HG03520 (cell line): ENCODE results near the gene NDUFAB1.
"Not testable (repeated sequence)": the region's sequence is repeated elsewhere in the genome, so short reads cannot be mapped to it uniquely, and the experiment has no call there.

Experiments
- ATAC-seq: cut with Tn5 transposase; IDR thresholded peaks from one replicate; pipeline ENCODE4 v1.9.1; 2021; ENCODE audit warnings: mild to moderate bottlenecking, moderate library complexity; ENCODE audit not compliant: unreplicated experiment

NDUFAB1 gene

DNA sequence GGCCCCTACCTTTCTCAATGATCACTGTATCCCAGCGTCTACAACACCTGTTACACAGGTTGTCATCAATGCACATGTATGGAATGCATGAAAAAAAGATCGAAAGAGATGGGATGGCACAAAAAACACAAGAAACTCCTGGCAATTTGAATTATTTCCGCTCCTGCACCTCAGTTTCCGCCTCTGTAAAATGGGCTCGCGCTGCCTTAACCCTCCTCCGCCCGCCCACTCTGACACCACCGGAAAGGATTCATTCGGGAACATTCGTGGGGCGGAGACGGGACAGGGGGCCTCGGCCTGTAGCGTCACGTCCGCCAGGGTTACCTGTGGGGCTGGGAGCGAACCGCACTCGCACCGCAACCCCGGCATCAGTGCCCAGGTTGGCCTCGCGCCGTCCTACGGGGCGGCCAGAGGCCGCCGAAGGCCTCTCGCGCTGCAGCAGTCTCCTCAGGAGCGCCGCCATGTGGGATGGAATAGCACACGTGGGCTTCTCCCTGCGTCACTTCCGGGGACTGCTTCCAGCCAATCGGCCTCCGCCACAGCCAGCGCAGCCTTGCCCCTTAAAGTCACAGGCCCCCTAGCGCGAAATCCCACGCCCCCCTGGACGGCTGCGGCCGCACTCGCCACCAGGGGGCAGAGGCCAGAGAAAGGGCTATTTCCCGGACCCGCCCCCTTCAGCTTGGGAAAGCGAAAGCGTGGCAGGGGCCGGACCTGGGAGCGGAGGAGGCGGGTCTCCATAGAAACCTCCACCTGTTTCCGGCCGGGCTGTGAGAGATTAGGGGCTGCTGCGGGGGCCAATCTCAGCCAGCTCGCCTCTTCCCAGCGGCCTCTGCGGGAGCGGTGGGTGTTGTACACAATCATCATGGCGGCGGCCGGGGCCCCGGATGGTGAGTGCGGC, 39.0 kb downstream of the NDUFAB1 start, which contains the start of the genes EARS2 and UBFD1:
Gene EARS2 (minus strand): TSS at position 470 of the 898 bp plus-strand sequence. CDS start 7 bp downstream, at position 463.
Gene UBFD1 (plus strand): TSS at position 847 of the 898 bp plus-strand sequence. CDS start 16 bp downstream, at position 863.
- peak; percentile 85 for ATAC-seq

DNA sequence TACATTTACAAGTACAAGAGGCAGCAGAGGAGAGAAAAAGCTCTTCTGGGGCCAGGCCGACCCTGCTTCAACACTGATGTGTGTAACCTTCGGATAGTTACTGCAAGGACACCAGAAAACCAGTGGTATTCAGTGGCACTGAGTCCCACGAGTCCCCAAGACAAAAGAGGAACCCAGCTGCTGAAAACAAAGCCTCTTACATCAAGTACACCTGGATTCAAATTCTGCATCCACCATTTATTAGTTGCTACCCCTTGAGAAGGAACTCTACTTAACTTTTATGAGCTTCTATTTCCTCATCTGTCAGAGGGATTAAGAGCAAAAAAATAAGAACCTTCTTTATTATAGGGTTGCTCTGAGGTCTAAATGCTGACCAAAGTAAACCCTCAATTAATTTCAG, 41.6 kb downstream of the NDUFAB1 start:
- ATAC-seq = no peak

- no peak for ATAC-seq
Observed at GRCh38 chr16:23552161-23552560, 44.0 kb downstream of the NDUFAB1 start.

DNA sequence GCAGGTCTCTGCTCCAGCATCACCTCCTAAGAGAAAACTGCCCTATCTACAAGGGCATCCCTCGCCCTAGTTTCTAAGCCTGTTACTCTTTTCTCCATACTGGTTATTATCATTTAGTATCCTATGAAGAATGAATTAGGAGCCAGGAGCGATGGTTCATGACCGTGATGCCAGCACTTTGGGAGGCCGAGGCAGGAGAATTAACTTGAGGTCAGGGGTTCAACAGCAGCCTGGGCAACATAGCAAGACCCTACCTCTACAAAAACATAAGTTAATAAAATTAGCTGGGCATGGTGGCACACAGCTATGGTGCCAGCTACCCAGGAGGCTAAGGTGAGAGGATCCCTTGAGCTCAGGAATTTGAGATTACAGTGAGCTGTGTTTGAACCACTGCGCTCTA, 46.2 kb downstream of the NDUFAB1 start:
- no peak for ATAC-seq

DNA sequence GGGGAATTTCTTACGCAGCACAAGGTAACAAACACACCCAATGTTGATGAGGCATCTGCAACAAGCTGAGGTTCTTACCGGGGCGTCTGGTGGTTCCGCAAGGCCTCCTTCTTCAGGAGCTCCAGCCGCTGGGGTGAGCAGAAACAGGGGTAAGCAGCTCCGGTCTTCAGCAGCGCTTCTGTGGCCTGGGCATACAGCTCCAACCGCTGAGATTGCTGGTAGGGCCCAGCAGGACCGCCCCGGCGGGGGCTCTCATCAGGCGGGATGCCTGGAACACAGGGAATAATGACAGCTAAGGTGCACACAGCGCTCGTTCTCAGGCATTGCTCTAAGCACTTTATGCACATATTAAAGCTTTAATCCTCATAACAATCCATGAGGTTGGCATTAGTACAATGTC, 51.7 kb downstream of the NDUFAB1 start:
- ATAC-seq = no peak

DNA sequence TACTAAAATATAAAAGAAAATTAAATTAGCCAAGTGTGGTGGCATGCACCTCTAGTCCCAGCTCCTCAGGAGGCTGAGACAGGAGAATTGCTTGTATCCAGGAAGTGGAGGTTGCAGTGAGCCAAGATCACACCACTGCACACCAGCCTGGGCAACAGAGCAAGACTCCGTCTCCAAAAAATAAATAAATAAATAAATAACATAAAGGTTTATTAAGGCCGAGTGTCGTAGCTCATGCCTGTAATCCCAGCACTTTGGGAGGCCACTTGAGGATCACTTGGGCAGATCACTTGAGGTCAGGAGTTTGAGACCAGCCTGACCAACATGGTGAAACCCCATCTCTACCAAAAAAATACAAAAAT, 55.3 kb downstream of the NDUFAB1 start:
- ATAC-seq = not testable (repeated sequence)

- ATAC-seq = no peak
Observed at GRCh38 chr16:23539984-23540816, 55.9 kb downstream of the NDUFAB1 start.

GRCh38 chr16:23538919-23539278, 57.2 kb downstream of the NDUFAB1 start:
- no peak for ATAC-seq

GRCh38 chr16:23537390-23537789, 58.7 kb downstream of the NDUFAB1 start:
- ATAC-seq = no peak

- ATAC-seq = no peak
Observed at GRCh38 chr16:23535901-23536300, 60.2 kb downstream of the NDUFAB1 start.

- ATAC-seq = no peak
Observed at GRCh38 chr16:23534868-23535860, 61.0 kb downstream of the NDUFAB1 start.

GRCh38 chr16:23532448-23532847, 63.7 kb downstream of the NDUFAB1 start:
- ATAC-seq = no peak
